GM12891 (cell line): Measurements from ENCODE around the gene ZNF536.

Source experiments
- DNase-seq: peaks from one replicate; pipeline ENCODE4 v3.0.0; 2011; ENCODE audit warnings: low spot score; ENCODE audit not compliant: insufficient read length
- FAIRE-seq: peaks from 2 replicates; lab custom pipeline; 2011; peaks lifted over from hg19 to GRCh38; lab: Jason Lieb, UNC
- PAX5 ChIP-seq: IDR thresholded peaks from 2 replicates; pipeline ENCODE4 v1.6.1; 2011; ENCODE audit warnings: low read length, moderate library complexity, mild to moderate bottlenecking; ENCODE audit not compliant: insufficient read depth, severe bottlenecking
- POLR2A ChIP-seq: IDR thresholded peaks from 2 replicates; pipeline ENCODE4 v1.6.1; 2011; ENCODE audit warnings: low read depth, low read length, control low read depth
- POLR2AphosphoS5 ChIP-seq: IDR thresholded peaks from 2 replicates; pipeline ENCODE4 v1.6.1; 2011; ENCODE audit warnings: low read depth, low read length, control low read depth
- POU2F2 ChIP-seq: IDR thresholded peaks from 2 replicates; pipeline ENCODE4 v1.6.1; 2011; ENCODE audit warnings: low read depth, mild to moderate bottlenecking, control low read depth, low read length, moderate library complexity
- SPI1 ChIP-seq: IDR thresholded peaks from 2 replicates; pipeline ENCODE4 v1.6.1; 2011; ENCODE audit warnings: low read depth, low read length, control low read depth
- TAF1 ChIP-seq: IDR thresholded peaks from 2 replicates; pipeline ENCODE4 v1.6.1; 2011; ENCODE audit warnings: low read depth, low read length, control low read depth

Gene ZNF536

DNA sequence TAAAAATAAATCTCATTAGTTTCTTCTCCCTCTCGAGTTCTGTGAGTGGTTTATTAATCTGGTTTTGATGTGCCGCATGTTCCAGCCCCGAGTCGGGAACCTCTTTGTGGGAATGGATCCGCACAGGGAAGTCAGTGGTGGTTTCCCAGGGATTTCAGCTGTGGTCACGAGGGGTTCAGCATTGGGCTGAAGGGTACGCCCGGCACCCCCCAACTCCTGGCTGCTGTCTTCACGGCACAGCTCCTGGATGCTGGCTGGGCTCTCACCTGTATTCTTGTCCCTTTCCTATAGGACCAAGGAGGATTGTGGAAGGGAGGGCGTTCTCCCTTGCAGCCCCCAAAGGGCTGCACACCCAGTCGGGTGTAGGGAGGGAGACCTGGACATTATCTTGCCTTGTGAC, 167.8 kb downstream of the ZNF536 start:
- TF ChIP-seq PAX5 (no peak), POLR2AphosphoS5 (no peak), POU2F2 (no peak), TAF1 (no peak), POLR2A (no peak), SPI1 (no peak)
- no peak for FAIRE-seq

DNA sequence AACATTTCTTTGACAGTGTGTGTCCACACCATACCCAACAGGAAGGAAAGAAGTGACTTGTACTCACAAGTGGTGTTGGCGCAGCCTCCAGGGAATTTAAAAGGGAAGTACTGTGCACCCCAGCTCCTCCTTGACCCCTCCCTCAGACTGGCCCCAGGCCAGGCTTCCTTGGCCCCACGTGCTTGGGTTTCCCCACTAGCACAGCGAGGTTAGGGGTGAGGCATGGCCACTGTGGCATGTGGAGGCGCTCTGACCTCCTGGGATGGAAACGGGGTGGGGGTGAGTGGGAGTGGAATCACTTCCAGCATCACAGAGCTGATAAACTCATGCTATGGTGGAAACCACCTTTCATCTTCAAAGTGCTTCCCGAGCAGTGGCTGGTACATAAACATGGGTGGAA, 168.6 kb downstream of the ZNF536 start:
- DNase-seq, result no peak
- no peak for FAIRE-seq
- TF ChIP-seq POLR2AphosphoS5 (no peak), SPI1 (no peak), PAX5 (no peak), POLR2A (no peak), TAF1 (no peak), POU2F2 (no peak)

More for the DNA sequence above, 167.8 kb downstream of the ZNF536 start:
- no peak for DNase-seq

DNA sequence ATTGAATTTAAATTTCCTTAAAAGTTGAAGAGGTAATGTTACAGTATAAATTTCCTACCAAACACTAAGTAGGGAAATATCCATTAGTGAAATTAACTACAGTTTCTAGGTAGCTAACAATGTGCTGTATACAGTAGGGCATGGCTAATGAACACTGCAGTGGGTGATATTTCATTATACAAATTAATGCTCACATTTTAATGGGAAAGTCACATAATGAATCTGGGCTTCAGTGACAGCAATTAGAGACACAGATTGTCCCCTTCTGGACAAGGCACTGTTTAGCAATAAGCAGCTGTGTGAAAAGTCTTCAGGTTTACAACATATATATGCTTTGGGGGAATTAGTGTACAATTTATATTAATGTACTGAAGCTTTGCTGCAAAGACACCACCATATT, 169.4 kb downstream of the ZNF536 start:
- TF ChIP-seq POLR2AphosphoS5, result no peak
- no peak for TF ChIP-seq SPI1
- DNase-seq, result no peak
- no peak for FAIRE-seq

DNA sequence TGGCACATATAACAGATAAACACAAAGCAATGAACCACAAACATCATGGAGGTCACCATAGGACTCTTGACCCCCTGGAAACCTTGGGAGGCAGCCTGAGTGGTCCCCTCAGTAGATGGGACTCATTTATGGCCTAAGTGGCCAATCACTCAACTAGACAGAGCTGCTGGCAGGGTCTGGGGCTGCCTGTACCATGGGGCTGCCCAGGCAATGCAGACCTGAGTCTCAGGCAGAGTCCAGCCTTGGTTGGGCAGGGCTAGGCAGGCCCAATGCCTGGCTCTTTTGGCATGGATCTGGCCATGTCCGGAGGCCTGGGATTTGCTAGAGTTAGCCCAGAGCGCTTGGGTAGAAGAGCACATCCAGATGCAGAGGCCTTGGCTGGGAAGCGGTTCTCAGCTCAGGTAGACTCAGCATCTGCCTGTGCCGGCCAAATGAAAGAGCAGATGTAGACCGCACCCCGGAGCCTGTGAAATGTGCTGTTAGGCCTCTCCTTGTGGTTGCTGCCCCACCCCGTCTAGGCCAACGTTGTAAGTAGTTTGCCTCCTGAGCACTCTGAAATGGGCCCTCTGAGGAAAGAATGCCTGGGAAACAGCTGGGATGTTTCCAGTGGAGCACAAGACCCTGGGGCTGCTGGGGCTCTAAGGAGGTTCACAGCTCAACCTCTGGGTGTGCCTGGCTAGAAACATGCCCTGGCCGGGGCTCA, 171.2 kb downstream of the ZNF536 start:
- DNase-seq (no peak), FAIRE-seq (no peak)
- TF ChIP-seq POLR2AphosphoS5, result no peak
- TF ChIP-seq SPI1, result no peak
- TF ChIP-seq POLR2A, result no peak
- TF ChIP-seq POU2F2, result no peak
- no peak for TF ChIP-seq PAX5
- no peak for TF ChIP-seq TAF1

DNA sequence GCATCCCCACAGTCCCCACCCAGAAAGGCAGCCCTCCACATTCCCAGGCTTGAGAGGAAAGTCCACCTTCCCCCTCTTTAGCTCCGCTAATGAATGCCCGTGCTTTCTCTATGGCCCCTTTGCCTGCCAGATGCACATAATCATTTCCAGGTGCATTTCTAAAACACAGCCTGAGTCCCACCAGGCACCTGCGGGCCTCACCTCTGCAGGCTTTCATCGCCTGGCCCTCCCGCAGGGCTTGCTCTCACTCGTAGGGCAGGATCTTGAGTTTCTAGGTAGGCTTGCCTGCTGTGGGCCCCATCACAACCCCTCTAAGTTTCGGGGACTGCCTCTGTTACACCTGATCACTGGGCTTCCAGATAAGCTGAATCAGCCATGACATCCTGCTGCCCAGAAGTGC, 173.6 kb downstream of the ZNF536 start:
- DNase-seq (no peak), FAIRE-seq (no peak)
- TF ChIP-seq TAF1 (no peak), SPI1 (no peak), POLR2AphosphoS5 (no peak), POLR2A (no peak), PAX5 (no peak), POU2F2 (no peak)

DNA sequence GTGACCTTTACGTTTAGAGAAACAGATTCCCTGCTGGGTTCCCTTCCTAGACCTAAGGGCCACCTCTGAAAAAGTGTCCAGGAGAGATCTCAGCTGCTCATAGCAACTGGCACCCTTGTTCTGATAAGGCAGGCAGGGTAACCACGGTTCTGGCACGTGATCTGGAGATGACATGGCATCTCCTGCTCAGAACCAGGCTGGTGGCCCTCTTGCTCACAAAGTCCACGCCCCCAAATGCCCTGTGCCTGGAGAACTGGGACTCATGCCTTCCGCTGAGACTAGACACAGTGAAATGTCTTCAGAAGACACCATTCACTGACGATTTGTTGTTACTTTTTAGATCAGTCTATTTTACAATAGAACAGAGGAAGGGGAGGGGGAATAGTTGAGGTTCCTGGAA, 174.1 kb downstream of the ZNF536 start:
- no peak for TF ChIP-seq SPI1
- no peak for FAIRE-seq
- DNase-seq, result no peak

DNA sequence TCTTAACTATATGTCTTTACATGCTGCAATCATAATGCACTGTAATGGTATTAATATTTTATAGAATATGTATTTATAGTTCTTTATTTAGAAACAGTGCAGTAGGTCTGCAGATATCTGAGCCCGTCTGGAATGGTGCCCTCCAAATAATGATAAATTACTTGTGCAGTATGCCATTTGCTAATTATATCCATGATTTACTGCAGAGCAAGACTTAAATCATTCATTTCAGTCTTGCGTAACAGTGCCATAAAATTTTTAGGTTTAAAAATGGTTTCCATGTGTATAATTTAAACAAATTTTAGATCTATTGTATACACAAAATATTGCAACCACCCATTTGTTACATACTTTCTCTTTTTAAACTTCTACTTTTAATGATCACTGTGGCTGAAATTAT, 175.1 kb downstream of the ZNF536 start:
- no peak for DNase-seq
- FAIRE-seq, result no peak
- TF ChIP-seq SPI1 (no peak), POLR2A (no peak), PAX5 (no peak), POLR2AphosphoS5 (no peak), TAF1 (no peak), POU2F2 (no peak)

DNA sequence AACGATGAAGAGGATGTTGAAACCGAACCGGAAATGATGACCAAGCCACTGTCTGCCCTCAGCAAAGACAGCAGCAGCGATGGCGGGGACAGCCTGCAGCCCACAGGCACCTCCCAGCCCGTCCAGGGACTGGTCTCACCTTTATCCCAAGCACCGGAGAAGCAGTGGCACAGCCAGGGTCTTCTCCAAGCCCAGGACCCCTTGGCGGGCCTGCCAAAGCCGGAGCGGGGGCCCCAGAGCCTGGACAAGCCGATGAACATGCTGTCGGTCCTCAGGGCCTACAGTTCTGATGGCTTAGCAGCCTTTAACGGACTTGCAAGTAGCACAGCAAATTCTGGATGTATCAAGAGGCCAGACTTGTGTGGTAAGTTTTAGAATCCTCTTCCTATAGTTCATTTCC, 177.0 kb downstream of the ZNF536 start:
- FAIRE-seq, result no peak
- no peak for TF ChIP-seq TAF1
- TF ChIP-seq POLR2AphosphoS5, result no peak
- no peak for TF ChIP-seq POU2F2
- TF ChIP-seq PAX5, result no peak
- no peak for DNase-seq

DNA sequence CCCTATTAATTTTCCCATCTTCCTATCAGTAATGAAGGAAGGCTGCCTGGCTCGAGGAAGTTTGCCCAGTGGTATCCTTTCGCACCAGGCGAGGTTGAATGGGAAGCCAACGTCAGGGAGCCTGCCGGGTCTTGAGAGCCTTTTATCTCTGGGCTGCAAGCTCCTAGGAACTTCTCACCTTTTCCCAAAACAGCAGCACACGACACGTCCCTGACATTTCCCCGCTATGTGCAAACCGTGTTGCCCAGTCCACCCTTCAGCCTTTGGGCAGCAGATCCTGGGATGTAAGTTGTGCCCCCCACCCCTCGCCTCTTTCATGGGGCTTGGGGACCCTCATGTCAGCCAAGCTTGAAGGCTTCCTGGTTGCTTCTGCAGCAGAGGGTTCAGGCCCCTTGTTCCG, 179.1 kb downstream of the ZNF536 start:
- FAIRE-seq (no peak), DNase-seq (no peak)
- TF ChIP-seq POU2F2 (no peak), PAX5 (no peak), TAF1 (no peak), POLR2A (no peak), POLR2AphosphoS5 (no peak)

DNA sequence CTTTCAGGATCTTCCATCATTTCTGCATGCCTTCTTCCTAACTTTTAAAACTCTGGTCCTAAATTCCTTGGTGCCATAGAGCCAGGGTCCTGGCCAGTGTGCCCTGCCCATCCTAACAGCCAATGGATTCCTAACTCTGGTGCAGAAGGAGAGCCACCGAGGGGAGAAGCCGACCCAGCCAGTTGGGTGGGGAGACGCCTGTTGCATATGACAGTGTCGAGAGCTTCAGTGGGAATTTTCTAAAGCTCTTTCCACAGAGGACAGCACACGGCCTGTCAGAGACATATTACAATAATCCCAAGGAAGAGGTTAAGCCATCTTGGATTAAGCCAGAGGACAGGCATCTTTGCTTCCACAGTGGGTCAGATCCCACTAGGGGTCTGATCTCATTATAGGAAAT, 180.4 kb downstream of the ZNF536 start:
- TF ChIP-seq PAX5, result no peak
- TF ChIP-seq POLR2AphosphoS5, result no peak
- TF ChIP-seq SPI1, result no peak
- no peak for TF ChIP-seq POLR2A
- no peak for TF ChIP-seq TAF1
- TF ChIP-seq POU2F2, result no peak
- DNase-seq, result no peak
- no peak for FAIRE-seq
